SKM-1 treated with dmso at 0.1 percent for 144 hours (cell line): Measurements from ENCODE around the gene SLC17A8.
"Not testable (repeated sequence)": the region's sequence is repeated elsewhere in the genome, so short reads cannot be mapped to it uniquely, and the experiment has no call there.

Experiments used
- DNase-seq: peaks from one replicate; lab custom pipeline; 2025; ENCODE audit not compliant: unreplicated experiment; lab: John Stamatoyannopoulos, UW

The SLC17A8 gene

GRCh38 chr12:100422646-100423045, 65.8 kb downstream of the SLC17A8 start:
- DNase-seq: no peak

GRCh38 chr12:100426145-100426544, 69.3 kb downstream of the SLC17A8 start:
- no peak for DNase-seq

- DNase-seq: no peak
Measured at GRCh38 chr12:100427078-100427477, 70.2 kb downstream of the SLC17A8 start.

GRCh38 chr12:100430251-100430650, 73.4 kb downstream of the SLC17A8 start:
- DNase-seq: not testable (repeated sequence)

- DNase-seq: no peak
Measured at GRCh38 chr12:100433701-100434100, 76.8 kb downstream of the SLC17A8 start.

- DNase-seq: no peak
Measured at GRCh38 chr12:100434177-100434576, 77.3 kb downstream of the SLC17A8 start.

- DNase-seq: no peak
Measured at GRCh38 chr12:100435957-100436356, 79.1 kb downstream of the SLC17A8 start.

- no peak for DNase-seq
Measured at GRCh38 chr12:100437038-100437841, 80.4 kb downstream of the SLC17A8 start.

- DNase-seq: no peak
Measured at GRCh38 chr12:100439797-100440196, 82.9 kb downstream of the SLC17A8 start.

GRCh38 chr12:100442403-100442802, 85.5 kb downstream of the SLC17A8 start:
- DNase-seq: no peak

- no peak for DNase-seq
Measured at GRCh38 chr12:100443434-100443833, 86.6 kb downstream of the SLC17A8 start.

GRCh38 chr12:100445081-100445481, 88.2 kb downstream of the SLC17A8 start:
- peak; percentile 48 for DNase-seq

- DNase-seq: no peak
Measured at GRCh38 chr12:100447381-100447780, 90.5 kb downstream of the SLC17A8 start.

GRCh38 chr12:100448656-100449055, 91.8 kb downstream of the SLC17A8 start:
- DNase-seq: no peak

- no peak for DNase-seq
Measured at GRCh38 chr12:100450735-100451134, 93.9 kb downstream of the SLC17A8 start.

- DNase-seq: no peak
Measured at GRCh38 chr12:100453951-100454350, 97.1 kb downstream of the SLC17A8 start.

- DNase-seq: no peak
Measured at GRCh38 chr12:100455896-100456295, 99.0 kb downstream of the SLC17A8 start.

GRCh38 chr12:100458191-100458590, 101.3 kb downstream of the SLC17A8 start:
- DNase-seq: no peak

GRCh38 chr12:100460702-100461101, 103.8 kb downstream of the SLC17A8 start:
- DNase-seq: no peak

GRCh38 chr12:100461330-100461973, 104.6 kb downstream of the SLC17A8 start:
- no peak for DNase-seq

- no peak for DNase-seq
Measured at GRCh38 chr12:100463661-100464060, 106.8 kb downstream of the SLC17A8 start.

GRCh38 chr12:100464529-100464928, 107.7 kb downstream of the SLC17A8 start:
- DNase-seq: no peak
